Neural progenitor cell (in vitro differentiated cells): ENCODE results near the gene ZBTB20.

Experiments used
- EZH2 ChIP-seq: fragments of 200-600 bp; sonication (generic); IDR thresholded peaks from 2 replicates; pipeline ENCODE4 v1.6.1; 2017; ENCODE audit warnings: antibody characterized with exemption, mild to moderate bottlenecking, moderate library complexity
- EZH2phosphoT487 ChIP-seq: fragments of 200-600 bp; sonication (generic); IDR thresholded peaks from 2 replicates; pipeline ENCODE4 v1.6.1; 2017; ENCODE audit warnings: antibody characterized with exemption
- TF ChIP-seq, protein P1 (sequence below): fragments of 200-600 bp; sonication (generic); IDR thresholded peaks from 2 replicates; pipeline ENCODE4 v1.5.1; 2017; ENCODE audit warnings: antibody characterized with exemption, mild to moderate bottlenecking

DNA sequence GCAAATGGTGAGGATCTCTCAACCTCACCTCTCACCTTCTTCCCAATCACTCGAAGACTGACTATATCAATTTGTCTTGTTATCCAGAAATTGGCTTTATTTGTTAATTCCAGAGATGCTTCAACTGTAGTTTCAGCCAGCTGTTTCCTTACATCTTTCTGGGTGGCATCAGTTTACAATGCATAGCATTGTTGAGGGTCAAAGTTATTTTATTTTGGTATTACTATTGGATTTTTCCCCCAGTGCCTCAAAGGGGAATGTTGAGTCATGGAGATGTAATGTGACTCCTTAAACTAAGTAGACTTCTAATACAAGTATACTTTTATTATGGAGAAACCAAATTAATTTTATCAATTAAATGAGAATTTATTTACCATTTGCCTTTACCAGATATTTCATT is 501.7 kb downstream of the ZBTB20 start:
- TF ChIP-seq, protein P1, sequence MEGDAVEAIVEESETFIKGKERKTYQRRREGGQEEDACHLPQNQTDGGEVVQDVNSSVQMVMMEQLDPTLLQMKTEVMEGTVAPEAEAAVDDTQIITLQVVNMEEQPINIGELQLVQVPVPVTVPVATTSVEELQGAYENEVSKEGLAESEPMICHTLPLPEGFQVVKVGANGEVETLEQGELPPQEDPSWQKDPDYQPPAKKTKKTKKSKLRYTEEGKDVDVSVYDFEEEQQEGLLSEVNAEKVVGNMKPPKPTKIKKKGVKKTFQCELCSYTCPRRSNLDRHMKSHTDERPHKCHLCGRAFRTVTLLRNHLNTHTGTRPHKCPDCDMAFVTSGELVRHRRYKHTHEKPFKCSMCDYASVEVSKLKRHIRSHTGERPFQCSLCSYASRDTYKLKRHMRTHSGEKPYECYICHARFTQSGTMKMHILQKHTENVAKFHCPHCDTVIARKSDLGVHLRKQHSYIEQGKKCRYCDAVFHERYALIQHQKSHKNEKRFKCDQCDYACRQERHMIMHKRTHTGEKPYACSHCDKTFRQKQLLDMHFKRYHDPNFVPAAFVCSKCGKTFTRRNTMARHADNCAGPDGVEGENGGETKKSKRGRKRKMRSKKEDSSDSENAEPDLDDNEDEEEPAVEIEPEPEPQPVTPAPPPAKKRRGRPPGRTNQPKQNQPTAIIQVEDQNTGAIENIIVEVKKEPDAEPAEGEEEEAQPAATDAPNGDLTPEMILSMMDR = no peak
- TF ChIP-seq EZH2 = no peak
- TF ChIP-seq EZH2phosphoT487 = no peak
